Measurements from ENCODE around the gene KIAA1217. TPM values are rescaled to one million over a fixed set of nuclear protein-coding genes. Genes with fewer than 3 reads are reported as not detected.

The KIAA1217 gene
- total and polyA plus RNA-seq, 2 of the 4 experiments (the other 2 are of a cell fraction) = 3.4 to 4.4 TPM

DNA sequence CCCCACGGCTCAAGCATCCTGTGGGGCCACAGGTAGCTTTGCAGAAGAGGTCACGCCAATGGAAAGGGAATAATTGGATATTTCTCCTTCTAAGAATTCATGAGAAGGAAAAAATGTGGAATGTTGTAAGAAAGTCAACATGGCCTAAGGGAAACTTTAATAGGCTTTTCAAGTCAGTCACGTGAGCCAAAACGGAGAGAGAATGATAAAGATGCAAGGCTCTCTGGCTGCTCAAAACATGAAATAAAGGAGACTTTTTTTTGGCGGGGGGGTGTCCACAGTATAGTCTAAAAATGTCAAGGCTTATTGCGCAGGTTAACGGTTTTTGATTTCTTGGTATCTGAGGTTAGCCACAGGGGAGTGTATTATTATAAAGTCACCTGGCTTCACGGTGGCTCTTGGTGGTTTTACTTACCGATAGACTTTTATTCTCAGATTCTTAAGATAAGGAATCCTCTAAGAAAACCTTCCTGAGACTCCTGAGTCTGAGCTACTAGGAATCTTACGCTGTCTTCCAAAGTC, 366.6 kb downstream of the KIAA1217 start:
- Histone ChIP-seq H3K56ac (ENCODE audit: extremely low read depth, insufficient read depth, low read length) (no peak overlapping the region), H3K4me2 (ENCODE audit: low read depth, low read length) (no peak overlapping the region), H3K14ac (replicated peaks; ENCODE audit: low read depth, low read length) (no peak overlapping the region), H3K9me1 (ENCODE audit: insufficient read depth, low read length) (no peaks in the 10 kb centered on the region), H2BK20ac (ENCODE audit: low read depth, low read length) (no peak overlapping the region), H4K20me1 (ENCODE audit: insufficient read depth, low read length) (no peaks in the 10 kb centered on the region), H3K79me1 (ENCODE audit: low read depth in 1 of 2, low read length in 2 of 2) (no peaks in the 10 kb centered on the region), H3K23ac (ENCODE audit: low read depth, low read length) (no peak overlapping the region), H3K36me3 (ENCODE audit: control insufficient read depth, insufficient read depth, low read length) (no peaks in the 10 kb centered on the region), H2AK5ac (ENCODE audit: low read depth, low read length) (no peak overlapping the region), H2AFZ (replicated peaks; ENCODE audit: low read length, poor library complexity) (no peak overlapping the region), H3K9ac (ENCODE audit: low read depth, low read length) (no peak overlapping the region), H3K27me3 (ENCODE audit: control insufficient read depth, insufficient read depth, low read length) (no peaks in the 10 kb centered on the region; the same call in none of the 2 replicates), H2BK120ac (ENCODE audit: low read depth, low read length) (no peak overlapping the region), H4K5ac (ENCODE audit: low read depth, low read length) (no peak overlapping the region), H3K4me1 (ENCODE audit: control insufficient read depth, insufficient read depth, low read length) (no peaks in the 10 kb centered on the region), H2BK5ac (ENCODE audit: low read depth, low read length, poor library complexity, severe bottlenecking) (no peak overlapping the region), H3K27ac (ENCODE audit: insufficient read depth, low read length) (no peak overlapping the region), H2BK15ac (ENCODE audit: low read depth, low read length) (no peak overlapping the region), H2AK9ac (replicated peaks; ENCODE audit: low read depth, low read length, poor library complexity) (no peak overlapping the region), H3K4ac (ENCODE audit: low read depth, low read length) (no peak overlapping the region), H4K8ac (ENCODE audit: low read depth in 2 of 2, low read length in 2 of 2) (no peak overlapping the region), H3K18ac (ENCODE audit: low read depth, low read length) (no peak overlapping the region), H3K4me3 (ENCODE audit: insufficient read depth, low read depth, low read length) (no peak overlapping the region), H3K9me3 (ENCODE audit: control insufficient read depth, insufficient read depth, low read length) (no peaks in the 10 kb centered on the region), H4K91ac (ENCODE audit: insufficient read depth, low read depth, low read length) (no peak overlapping the region)
- in situ Hi-C loops (cut with MboI; ENCODE audit: low sequenced_read_pairs) = no loop called here
- intact Hi-C loops (cut with micrococcal nuclease) = no loop called here
- DNase-seq (no peak), ATAC-seq (ENCODE audit: low read depth) (no peak)
- BruUV-seq (replicated peaks) = no TSS peak
- POLR2A ChIA-PET (ENCODE audit: unreplicated experiment) = no interaction called here
- dilution Hi-C loops (cut with HindIII; ENCODE audit: low sequenced_read_pairs, unreplicated experiment) = no loop called here
- 82% methylated on average over 4 of the region's 10 CpGs; no CpG with 5 or more reads in 1 of the 2 experiments for WGBS, 2 experiments (ENCODE audit: extremely low coverage in 2 of 2, insufficient read length in 1 of 2)
- CTCF ChIA-PET = interaction anchor here (1.1 kb wide), 1 partner anchor 339 kb away, joined by 3 read pairs; no protein-coding TSS in a partner anchor
- TF ChIP-seq, protein P1, sequence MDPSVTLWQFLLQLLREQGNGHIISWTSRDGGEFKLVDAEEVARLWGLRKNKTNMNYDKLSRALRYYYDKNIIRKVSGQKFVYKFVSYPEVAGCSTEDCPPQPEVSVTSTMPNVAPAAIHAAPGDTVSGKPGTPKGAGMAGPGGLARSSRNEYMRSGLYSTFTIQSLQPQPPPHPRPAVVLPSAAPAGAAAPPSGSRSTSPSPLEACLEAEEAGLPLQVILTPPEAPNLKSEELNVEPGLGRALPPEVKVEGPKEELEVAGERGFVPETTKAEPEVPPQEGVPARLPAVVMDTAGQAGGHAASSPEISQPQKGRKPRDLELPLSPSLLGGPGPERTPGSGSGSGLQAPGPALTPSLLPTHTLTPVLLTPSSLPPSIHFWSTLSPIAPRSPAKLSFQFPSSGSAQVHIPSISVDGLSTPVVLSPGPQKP (IDR thresholded peaks at IDR 0.05; ENCODE audit: borderline replicate concordance, low read depth, low read length) = no peak
